CD8-positive, alpha-beta memory T cell (primary cell): ENCODE data around the gene DIPK2A. TPM values are rescaled to one million over a fixed set of nuclear protein-coding genes. Genes with fewer than 3 reads are reported as not detected.

Experiments
- CTCF ChIA-PET: fragments of 350-600 bp; sonication (Branson Sonifier 250); formaldehyde crosslinking; loops from one replicate; lab custom pipeline; 2021; ENCODE audit warnings: antibody characterized with exemption; lab: Charles Lee
- POLR2A ChIA-PET: fragments of 350-600 bp; sonication (Branson Sonifier 250); formaldehyde crosslinking; loops from one replicate; lab custom pipeline; 2021; ENCODE audit warnings: antibody characterized with exemption; lab: Charles Lee
- DNase-seq, 5 donors: peaks; one replicate each; pipeline versions ENCODE4 v3.0.0 to v3.0.0-alpha.2; 2020 to 2022; ENCODE audit warnings: mixed read lengths in 1 of 5
- H3K27ac ChIP-seq: one replicate; pipeline ENCODE4 v1.7.0; 2013; ENCODE audit warnings: low read depth, mild to moderate bottlenecking, low read length, moderate library complexity
- H3K27me3 ChIP-seq: 2 replicates; pipeline ENCODE4 v1.7.0; 2013; ENCODE audit warnings: low read length, mild to moderate bottlenecking; ENCODE audit not compliant: insufficient read depth, poor library complexity, severe bottlenecking
- H3K36me3 ChIP-seq: 2 replicates; pipeline ENCODE4 v1.7.0; 2013; ENCODE audit warnings: mild to moderate bottlenecking, low read length, moderate library complexity; ENCODE audit not compliant: insufficient read depth
- H3K4me1 ChIP-seq: 2 replicates; pipeline ENCODE4 v1.7.0; 2013; ENCODE audit warnings: mild to moderate bottlenecking, low read length, moderate library complexity; ENCODE audit not compliant: insufficient read depth
- H3K4me3 ChIP-seq: 2 replicates; pipeline ENCODE4 v1.7.0; 2013; ENCODE audit warnings: mild to moderate bottlenecking, low read length
- H3K9me3 ChIP-seq: 2 replicates; pipeline ENCODE4 v1.7.0; 2013; ENCODE audit warnings: mild to moderate bottlenecking, low read length
- H3K27ac Mint-ChIP-seq, 8 donors: one replicate each; pipeline ENCODE4 v1.8.0; 2020 to 2021; ENCODE audit warnings: mixed read lengths in 8 of 8, mild to moderate bottlenecking in 6 of 8, inconsistent platforms in 3 of 8, moderate library complexity in 3 of 8
- H3K27me3 Mint-ChIP-seq, 2 donors: one replicate each; pipeline ENCODE4 v1.8.0; 2020 to 2021; ENCODE audit warnings: mixed read lengths in 2 of 2, mild to moderate bottlenecking in 1 of 2, moderate library complexity in 1 of 2
- H3K36me3 Mint-ChIP-seq, 3 donors: one replicate each; pipeline ENCODE4 v1.8.0; 2020 to 2021; ENCODE audit warnings: mixed read lengths in 3 of 3, inconsistent platforms in 1 of 3, mild to moderate bottlenecking in 1 of 3
- H3K4me1 Mint-ChIP-seq, 3 donors: one replicate each; pipeline ENCODE4 v1.8.0; 2020 to 2021; ENCODE audit warnings: mixed read lengths in 3 of 3, inconsistent platforms in 1 of 3, mild to moderate bottlenecking in 1 of 3
- H3K4me3 Mint-ChIP-seq, 7 donors: one replicate each; pipeline ENCODE4 v1.8.0; 2020 to 2021; ENCODE audit warnings: mixed read lengths in 7 of 7, mild to moderate bottlenecking in 6 of 7, moderate library complexity in 4 of 7, inconsistent platforms in 2 of 7
- H3K9me3 Mint-ChIP-seq, 5 donors: one replicate each; pipeline ENCODE4 v1.8.0; 2020 to 2022; ENCODE audit warnings: mixed read lengths in 5 of 5, mild to moderate bottlenecking in 3 of 5, moderate library complexity in 2 of 5, inconsistent platforms in 1 of 5
- polyA plus RNA-seq: library from polyadenylated mRNA; unstranded; fragments of 300-500 nt; fragmentation: Illumina TruSeq; gene quantifications from one replicate; pipeline ENCODE4 v1.2.3, GENCODE V29; 2021
- total RNA-seq, 2 experiments: library from RNA; stranded (reverse); gene quantifications; one replicate each; pipeline ENCODE4 v1.2.3, GENCODE V29; 2021

The DIPK2A gene
- total and polyA plus RNA-seq, 3 experiments from 2014 or later: 8.1 to 10.7 (median 9.0) TPM

DNA sequence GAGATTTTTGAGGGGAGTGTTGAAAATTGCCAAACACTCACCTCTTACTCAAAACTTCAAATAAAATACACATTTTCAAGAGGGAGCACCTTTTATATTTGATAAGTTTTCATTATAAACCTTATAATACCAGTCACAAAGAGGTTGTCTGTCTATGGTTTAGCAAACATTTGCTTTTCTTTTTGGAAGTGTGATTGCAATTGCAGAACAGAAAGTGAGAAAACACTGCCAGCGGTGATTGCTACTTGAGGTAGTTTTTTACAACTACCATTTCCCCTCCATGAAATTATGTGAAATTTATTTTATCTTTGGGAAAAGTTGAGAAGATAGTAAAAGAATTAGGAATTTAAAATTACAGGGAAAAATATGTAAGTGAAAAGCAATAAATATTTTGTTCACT, 20.1 kb downstream of the DIPK2A start:
- Mint-ChIP-seq H3K9me3 (no peaks in the 10 kb centered on the region), H3K36me3 (peaks cover 13 to 48% (median 14%) of the 10 kb centered on the region in 3 donors), H3K27me3 (no peaks in the 10 kb centered on the region), H3K27ac (no peak overlapping the region), H3K4me1 (peaks cover 15 to 38% (median 19%) of the 10 kb centered on the region in 3 donors), H3K4me3 (no peak overlapping the region)
- H3K36me3 ChIP-seq: no peaks in the 10 kb centered on the region
- no peak overlapping the region for H3K4me3 ChIP-seq
- no peaks in the 10 kb centered on the region for H3K9me3 ChIP-seq
- no peak overlapping the region for H3K27ac ChIP-seq
- no peaks in the 10 kb centered on the region for H3K4me1 ChIP-seq
- no peaks in the 10 kb centered on the region for H3K27me3 ChIP-seq
- POLR2A ChIA-PET: no interaction called here
- CTCF ChIA-PET: no interaction called here
- no peak for DNase-seq

DNA sequence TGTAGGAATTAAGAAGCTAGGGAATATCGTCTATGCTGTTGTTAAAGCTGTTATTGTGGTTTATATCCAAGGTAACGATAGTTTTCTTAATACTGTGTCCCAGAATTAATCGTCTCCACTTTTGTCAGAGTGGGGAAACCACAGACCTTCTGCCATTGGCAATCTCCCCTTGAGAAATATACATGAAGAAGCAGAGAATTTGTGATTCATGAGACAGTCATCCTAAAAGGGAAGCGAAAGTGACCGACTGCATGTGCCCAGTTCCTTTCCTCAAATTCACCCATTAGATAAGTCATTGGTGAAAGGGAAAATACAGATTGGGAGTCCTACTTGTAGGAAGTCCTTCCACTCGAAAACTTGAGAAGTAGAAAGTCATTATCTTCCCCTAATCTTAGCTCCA, 26.6 kb downstream of the DIPK2A start:
- H3K27ac ChIP-seq: no peak overlapping the region
- ChIA-PET CTCF (interaction anchor here (1.2 kb wide), 1 partner anchor 27 kb away, joined by 3 read pairs; the partner anchor contains the start of gene DIPK2A), POLR2A (no interaction called here)
- no peaks in the 10 kb centered on the region for H3K4me1 ChIP-seq
- H3K9me3 ChIP-seq: no peaks in the 10 kb centered on the region
- no peak overlapping the region for H3K4me3 Mint-ChIP-seq
- no peaks in the 10 kb centered on the region for H3K36me3 ChIP-seq
- H3K4me1 Mint-ChIP-seq: peaks cover 0 to 5% (median 0%) of the 10 kb centered on the region in 3 donors
- H3K36me3 Mint-ChIP-seq: peaks cover 3 to 6% (median 4%) of the 10 kb centered on the region in 3 donors
- no peaks in the 10 kb centered on the region for H3K9me3 Mint-ChIP-seq
- no peak overlapping the region for H3K27ac Mint-ChIP-seq
- no peak overlapping the region for H3K4me3 ChIP-seq
- no peaks in the 10 kb centered on the region for H3K27me3 Mint-ChIP-seq
- no peaks in the 10 kb centered on the region for H3K27me3 ChIP-seq
- DNase-seq: no peak

DNA sequence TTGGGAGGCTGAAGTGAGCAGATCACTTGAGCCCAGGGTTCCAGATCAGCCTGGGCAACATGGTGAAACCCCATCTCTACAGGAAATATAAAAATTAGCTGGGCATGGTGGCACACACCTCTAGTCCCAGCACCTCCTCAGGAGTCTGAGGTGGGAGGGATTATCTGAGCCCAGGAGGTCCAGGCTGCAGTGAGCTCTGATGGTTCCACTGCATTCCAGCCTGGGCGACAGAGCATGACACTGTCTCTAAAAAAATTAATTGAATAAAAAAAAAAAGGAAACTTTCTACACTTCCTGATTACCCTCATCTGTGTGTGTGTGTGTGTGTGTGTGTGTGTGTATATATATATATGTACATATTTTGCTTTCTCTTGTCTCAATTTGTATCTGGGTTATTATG, 31.4 kb downstream of the DIPK2A start:
- H3K9me3 Mint-ChIP-seq: no peaks in the 10 kb centered on the region

DNA sequence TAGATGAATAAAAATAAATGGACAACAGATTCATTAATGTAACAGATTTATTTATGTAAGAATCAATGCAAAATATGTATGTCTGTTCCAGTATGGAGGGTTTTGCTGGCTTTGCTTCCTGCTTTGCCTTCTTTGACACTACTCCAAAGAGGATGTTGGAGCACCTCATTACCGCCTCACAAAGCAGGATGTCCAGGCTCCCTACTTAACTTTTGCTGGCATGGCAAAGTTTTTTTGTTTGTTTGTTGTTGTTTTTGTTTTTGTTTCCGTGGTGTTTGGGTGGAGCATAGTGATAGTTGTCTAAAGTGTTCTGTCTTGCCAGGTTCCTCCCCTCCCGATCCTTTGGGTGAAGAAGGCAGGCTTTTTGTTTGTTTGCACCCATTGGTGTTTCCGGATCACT, 38.7 kb downstream of the DIPK2A start:
- Histone ChIP-seq H3K36me3 (no peaks in the 10 kb centered on the region), H3K27ac (no peak overlapping the region), H3K27me3 (no peaks in the 10 kb centered on the region), H3K9me3 (no peaks in the 10 kb centered on the region), H3K4me3 (no peak overlapping the region), H3K4me1 (no peaks in the 10 kb centered on the region)
- Mint-ChIP-seq H3K4me1 (no peaks in the 10 kb centered on the region), H3K27me3 (no peaks in the 10 kb centered on the region), H3K4me3 (no peak overlapping the region), H3K36me3 (peaks cover 0 to 4% (median 0%) of the 10 kb centered on the region in 3 donors), H3K27ac (no peak overlapping the region), H3K9me3 (no peaks in the 10 kb centered on the region)
- POLR2A ChIA-PET: no interaction called here
- DNase-seq: no peak
- CTCF ChIA-PET: no interaction called here

More for the DNA sequence above, 31.4 kb downstream of the DIPK2A start:
- Mint-ChIP-seq H3K4me1 (no peaks in the 10 kb centered on the region), H3K27ac (peak overlapping the region in 1 of 8 donors; percentile 30), H3K4me3 (no peak overlapping the region), H3K27me3 (no peaks in the 10 kb centered on the region), H3K36me3 (peaks cover 0 to 8% (median 0%) of the 10 kb centered on the region in 3 donors)
- DNase-seq: no peak
- no peaks in the 10 kb centered on the region for H3K36me3 ChIP-seq
- H3K4me1 ChIP-seq: no peaks in the 10 kb centered on the region
- H3K9me3 ChIP-seq: no peaks in the 10 kb centered on the region
- ChIA-PET CTCF (no interaction called here), POLR2A (no interaction called here)
- no peak overlapping the region for H3K4me3 ChIP-seq
- H3K27ac ChIP-seq: no peak overlapping the region
- H3K27me3 ChIP-seq: no peaks in the 10 kb centered on the region

DNA sequence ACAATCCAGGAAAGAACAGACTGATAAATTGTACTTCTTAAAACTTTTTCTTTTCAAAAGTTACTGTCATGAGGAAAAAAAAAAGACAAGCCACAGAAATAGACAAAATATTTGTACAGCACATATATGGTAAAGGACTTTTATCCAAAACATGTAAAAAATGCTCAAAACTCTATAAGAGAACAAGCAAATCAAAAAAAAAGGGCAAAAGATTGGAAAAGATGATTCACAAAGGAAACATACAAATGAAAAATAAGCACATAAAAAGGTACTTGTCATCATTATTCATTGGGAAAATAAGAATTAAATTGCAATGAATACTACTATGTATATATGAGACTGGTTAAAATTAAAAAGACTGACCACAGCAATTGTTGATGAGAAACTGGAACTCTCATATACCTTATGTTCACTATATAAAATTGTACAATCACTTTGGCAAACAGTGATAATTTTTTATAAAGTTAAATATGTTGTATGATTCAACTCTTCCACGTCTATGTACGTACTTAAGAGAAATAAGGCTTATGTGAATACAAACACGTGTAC, 39.7 kb downstream of the DIPK2A start:
- Mint-ChIP-seq H3K36me3 (no peaks in the 10 kb centered on the region), H3K27me3 (no peaks in the 10 kb centered on the region), H3K4me1 (no peaks in the 10 kb centered on the region), H3K4me3 (no peak overlapping the region), H3K9me3 (no peaks in the 10 kb centered on the region), H3K27ac (no peak overlapping the region)
- Histone ChIP-seq H3K36me3 (no peaks in the 10 kb centered on the region), H3K4me3 (no peak overlapping the region), H3K9me3 (no peaks in the 10 kb centered on the region), H3K27ac (no peak overlapping the region), H3K27me3 (no peaks in the 10 kb centered on the region), H3K4me1 (no peaks in the 10 kb centered on the region)
- POLR2A ChIA-PET: no interaction called here
- CTCF ChIA-PET: no interaction called here
- no peak for DNase-seq

DNA sequence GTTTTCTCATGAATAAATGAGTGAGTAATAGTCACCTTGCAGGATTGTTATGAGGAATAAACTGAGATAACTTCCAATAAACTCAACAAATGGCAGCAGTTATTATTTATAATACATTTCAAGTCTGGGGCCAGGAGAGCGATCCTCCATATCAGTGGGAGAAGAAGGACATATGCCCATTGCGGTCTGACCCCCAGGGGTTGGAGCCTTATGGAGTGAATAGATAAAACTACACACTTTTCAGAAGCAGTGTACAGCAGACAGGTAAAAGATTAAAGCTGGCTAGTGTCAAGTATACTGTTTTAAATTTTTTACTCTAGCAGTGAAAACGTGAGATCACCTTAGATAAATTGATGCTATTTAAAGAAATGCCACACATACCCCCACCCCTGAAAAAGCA, 43.5 kb downstream of the DIPK2A start:
- Mint-ChIP-seq H3K9me3 (peaks cover 0 to 4% (median 0%) of the 10 kb centered on the region in 5 donors), H3K27me3 (peaks cover 1 to 6% of the 10 kb centered on the region in 2 donors), H3K36me3 (peaks cover 0 to 8% (median 0%) of the 10 kb centered on the region in 3 donors), H3K27ac (no peak overlapping the region), H3K4me1 (no peaks in the 10 kb centered on the region), H3K4me3 (no peak overlapping the region)
- ChIA-PET CTCF (interaction anchor here (1.4 kb wide), 1 partner anchor 10 kb away, joined by 3 read pairs; no protein-coding TSS in a partner anchor), POLR2A (no interaction called here)
- H3K36me3 ChIP-seq: no peaks in the 10 kb centered on the region
- no peak overlapping the region for H3K4me3 ChIP-seq
- H3K27ac ChIP-seq: no peak overlapping the region
- no peaks in the 10 kb centered on the region for H3K4me1 ChIP-seq
- DNase-seq: no peak
- H3K9me3 ChIP-seq: no peaks in the 10 kb centered on the region
- H3K27me3 ChIP-seq: no peaks in the 10 kb centered on the region

DNA sequence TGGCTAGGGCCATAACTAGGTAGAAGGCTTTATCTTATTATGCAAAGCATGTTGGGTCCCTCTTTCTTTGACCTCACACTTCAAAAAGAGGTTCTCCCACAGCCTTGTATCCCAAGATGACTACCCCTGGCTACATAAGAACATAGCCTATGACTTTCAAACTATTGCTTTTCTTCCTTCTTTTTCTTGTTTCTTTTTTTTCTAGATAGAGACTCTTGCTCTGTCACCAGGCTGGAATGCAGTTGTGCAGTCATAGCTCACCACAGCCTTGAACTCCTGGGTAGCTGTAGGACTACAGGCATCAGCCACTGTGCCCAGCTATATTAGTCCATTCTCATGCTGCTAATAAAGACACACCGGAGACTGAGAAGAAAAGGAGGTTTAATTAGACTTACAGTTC, 47.2 kb downstream of the DIPK2A start:
- peaks cover 0 to 4% (median 2%) of the 10 kb centered on the region in 5 donors for H3K9me3 Mint-ChIP-seq
- Histone ChIP-seq H3K27me3 (no peaks in the 10 kb centered on the region), H3K9me3 (no peaks in the 10 kb centered on the region), H3K4me3 (no peak overlapping the region), H3K36me3 (no peaks in the 10 kb centered on the region), H3K27ac (no peak overlapping the region), H3K4me1 (no peaks in the 10 kb centered on the region)
- H3K36me3 Mint-ChIP-seq: peaks cover 0 to 13% (median 0%) of the 10 kb centered on the region in 3 donors
- no peak for DNase-seq
- POLR2A ChIA-PET: no interaction called here
- peaks cover 9 to 10% of the 10 kb centered on the region in 2 donors for H3K27me3 Mint-ChIP-seq
- H3K4me1 Mint-ChIP-seq: no peaks in the 10 kb centered on the region
- CTCF ChIA-PET: no interaction called here
- no peak overlapping the region for H3K27ac Mint-ChIP-seq
- H3K4me3 Mint-ChIP-seq: no peak overlapping the region
